HFFc6 (cell line): ENCODE results near the gene FPR1. TPM values are rescaled to one million over a fixed set of nuclear protein-coding genes. Genes with fewer than 3 reads are reported as not detected.

Experiments
- DNase-seq: peaks from one replicate; pipeline ENCODE4 v3.0.0-alpha.2; 2018
- H3K27ac Mint-ChIP-seq: 2 replicates; pipeline ENCODE4 v1.8.0; 2020; ENCODE audit warnings: mild to moderate bottlenecking, mixed read lengths
- H3K27me3 Mint-ChIP-seq: 2 replicates; pipeline ENCODE4 v1.8.0; 2021; ENCODE audit warnings: mild to moderate bottlenecking, moderate library complexity, mixed read lengths; ENCODE audit not compliant: insufficient read depth
- H3K36me3 Mint-ChIP-seq: 2 replicates; pipeline ENCODE4 v1.8.0; 2021; ENCODE audit warnings: low read depth, mixed read lengths
- H3K4me1 Mint-ChIP-seq: 2 replicates; pipeline ENCODE4 v1.8.0; 2020; ENCODE audit warnings: low read depth, mixed read lengths
- H3K4me3 Mint-ChIP-seq: 2 replicates; pipeline ENCODE4 v1.8.0; 2020; ENCODE audit warnings: mild to moderate bottlenecking, moderate library complexity, mixed read lengths
- H3K9me3 Mint-ChIP-seq: 2 replicates; pipeline ENCODE4 v1.8.0; 2020; ENCODE audit warnings: mild to moderate bottlenecking, mixed read lengths
- total RNA-seq, 6 experiments: library from RNA; stranded (reverse); fragmentation: NEBNext Ultra II Directional; extraction: Animal tissue kit (Norgen Biotek cat#: 25700); gene quantifications; 2 replicates in 1 of 6; 3 replicates in 5 of 6; pipeline ENCODE4 v1.2.3, GENCODE V29; 2021
- TF ChIP-seq, protein P1 (sequence below): fragments of 200-600 bp; sonication (generic); IDR thresholded peaks from 2 replicates; pipeline ENCODE4 v1.5.0; 2021; ENCODE audit warnings: antibody characterized with exemption, mild to moderate bottlenecking

FPR1 gene
- total RNA-seq, 6 experiments from 2014 or later, result 0.26 to 0.53 (median 0.34) TPM; not detected in 1

DNA sequence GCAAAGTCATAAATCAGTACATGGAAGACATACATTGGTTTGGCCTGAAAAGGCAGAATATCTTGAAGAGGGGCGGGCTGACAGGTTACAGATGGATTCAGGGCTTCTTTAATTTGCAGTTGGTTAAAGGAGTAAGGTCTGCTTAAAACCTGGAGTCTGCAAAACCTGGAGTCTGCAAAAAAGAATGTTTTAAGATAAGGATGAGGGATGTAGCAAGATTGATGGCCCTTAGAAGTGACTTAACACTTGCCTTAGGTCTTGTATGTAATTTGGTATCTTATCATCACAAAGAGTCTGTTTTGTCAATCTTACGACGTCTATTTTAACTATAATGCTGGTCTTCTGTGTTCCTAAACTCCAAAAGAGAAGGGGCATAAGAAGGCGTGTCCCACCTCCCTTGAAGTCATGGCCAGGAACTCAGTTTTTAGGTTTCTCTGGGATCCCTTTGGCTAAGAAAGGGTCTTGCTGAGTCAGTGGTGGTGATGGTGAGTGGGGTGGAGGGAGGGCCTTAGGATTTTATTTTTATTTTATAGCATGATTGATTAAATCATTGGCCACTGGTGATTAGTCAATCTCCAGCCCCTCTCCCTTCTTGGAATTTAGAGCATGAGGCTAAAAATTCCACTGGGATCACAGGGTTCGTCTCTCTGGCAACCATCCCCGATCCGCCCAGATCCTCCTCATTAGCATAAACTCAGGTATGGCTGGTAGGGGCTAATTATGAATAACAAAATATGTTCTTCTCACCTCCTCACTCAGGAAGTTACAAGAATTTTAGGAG lies 17.7 kb downstream of the FPR1 start:
- no peak overlapping the region for H3K27ac Mint-ChIP-seq
- H3K4me1 Mint-ChIP-seq, result peaks cover 20% of the 10 kb centered on the region; the same call in 1 of the 2 replicates
- TF ChIP-seq, protein P1, sequence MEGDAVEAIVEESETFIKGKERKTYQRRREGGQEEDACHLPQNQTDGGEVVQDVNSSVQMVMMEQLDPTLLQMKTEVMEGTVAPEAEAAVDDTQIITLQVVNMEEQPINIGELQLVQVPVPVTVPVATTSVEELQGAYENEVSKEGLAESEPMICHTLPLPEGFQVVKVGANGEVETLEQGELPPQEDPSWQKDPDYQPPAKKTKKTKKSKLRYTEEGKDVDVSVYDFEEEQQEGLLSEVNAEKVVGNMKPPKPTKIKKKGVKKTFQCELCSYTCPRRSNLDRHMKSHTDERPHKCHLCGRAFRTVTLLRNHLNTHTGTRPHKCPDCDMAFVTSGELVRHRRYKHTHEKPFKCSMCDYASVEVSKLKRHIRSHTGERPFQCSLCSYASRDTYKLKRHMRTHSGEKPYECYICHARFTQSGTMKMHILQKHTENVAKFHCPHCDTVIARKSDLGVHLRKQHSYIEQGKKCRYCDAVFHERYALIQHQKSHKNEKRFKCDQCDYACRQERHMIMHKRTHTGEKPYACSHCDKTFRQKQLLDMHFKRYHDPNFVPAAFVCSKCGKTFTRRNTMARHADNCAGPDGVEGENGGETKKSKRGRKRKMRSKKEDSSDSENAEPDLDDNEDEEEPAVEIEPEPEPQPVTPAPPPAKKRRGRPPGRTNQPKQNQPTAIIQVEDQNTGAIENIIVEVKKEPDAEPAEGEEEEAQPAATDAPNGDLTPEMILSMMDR, result no peak
- H3K27me3 Mint-ChIP-seq, result peaks cover 20% of the 10 kb centered on the region
- H3K9me3 Mint-ChIP-seq, result peaks cover 5% of the 10 kb centered on the region
- no peak overlapping the region for H3K4me3 Mint-ChIP-seq
- no peaks in the 10 kb centered on the region; the same call in 1 of the 2 replicates for H3K36me3 Mint-ChIP-seq
- no peak for DNase-seq

DNA sequence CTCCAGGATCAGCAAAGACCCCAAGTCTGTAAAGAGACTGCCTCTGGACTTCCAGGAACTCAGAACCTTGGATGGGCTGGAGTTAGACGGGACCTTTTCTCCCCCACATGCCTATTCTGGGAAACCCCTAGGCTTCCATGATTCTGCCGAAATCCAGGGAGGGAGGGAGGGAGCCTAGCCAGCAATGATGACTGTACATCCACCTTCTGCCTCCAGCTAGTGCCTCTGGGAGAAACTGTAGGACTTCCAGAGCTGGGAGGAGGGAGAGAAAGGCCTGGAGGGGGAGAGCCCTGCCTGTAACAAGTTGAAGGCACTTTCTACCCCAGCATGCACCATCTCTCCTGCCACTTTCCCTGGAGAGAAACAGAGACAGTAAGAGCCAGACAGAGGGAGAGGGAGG lies 21.9 kb downstream of the FPR1 start:
- Mint-ChIP-seq H3K4me3 (no peak overlapping the region), H3K4me1 (peaks cover 23% of the 10 kb centered on the region), H3K27ac (no peak overlapping the region), H3K36me3 (no peaks in the 10 kb centered on the region; the same call in 1 of the 2 replicates), H3K27me3 (peaks cover 26% of the 10 kb centered on the region), H3K9me3 (peaks cover 5% of the 10 kb centered on the region)
- no peak for DNase-seq
- TF ChIP-seq, protein P1, result no peak

DNA sequence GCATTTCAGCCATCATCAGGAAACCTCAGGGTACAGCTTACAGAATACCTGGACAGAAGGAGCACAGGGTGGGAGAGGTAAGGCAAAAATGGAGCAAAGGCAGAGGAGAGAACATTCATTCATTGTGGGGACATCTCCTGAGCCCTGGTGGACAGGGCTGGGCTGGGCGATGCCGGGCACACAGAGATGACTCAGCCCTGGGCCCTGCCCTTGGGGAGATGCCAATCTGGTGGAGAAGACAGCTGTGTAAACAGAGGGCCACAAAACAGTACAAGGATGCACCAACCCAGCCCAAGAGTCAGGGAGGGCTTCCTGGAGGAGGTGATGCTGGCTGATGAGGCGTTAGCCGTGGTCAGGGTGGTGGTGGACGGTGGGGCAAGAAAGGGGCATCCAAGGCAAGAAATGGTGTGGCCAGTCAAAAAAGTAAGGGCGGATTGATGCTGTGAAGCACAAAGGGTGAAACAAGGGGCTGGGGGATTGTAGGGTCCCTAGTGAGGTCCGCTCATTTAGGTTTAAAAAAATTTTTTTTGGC lies 24.3 kb downstream of the FPR1 start:
- no peak overlapping the region for H3K27ac Mint-ChIP-seq
- peaks cover 31% of the 10 kb centered on the region for H3K4me1 Mint-ChIP-seq
- no peak overlapping the region for H3K4me3 Mint-ChIP-seq
- peaks cover 5% of the 10 kb centered on the region for H3K9me3 Mint-ChIP-seq
- H3K27me3 Mint-ChIP-seq, result peaks cover 36% of the 10 kb centered on the region
- DNase-seq, result peak; percentile 24
- H3K36me3 Mint-ChIP-seq, result no peaks in the 10 kb centered on the region; the same call in 1 of the 2 replicates
- TF ChIP-seq, protein P1, result no peak

DNA sequence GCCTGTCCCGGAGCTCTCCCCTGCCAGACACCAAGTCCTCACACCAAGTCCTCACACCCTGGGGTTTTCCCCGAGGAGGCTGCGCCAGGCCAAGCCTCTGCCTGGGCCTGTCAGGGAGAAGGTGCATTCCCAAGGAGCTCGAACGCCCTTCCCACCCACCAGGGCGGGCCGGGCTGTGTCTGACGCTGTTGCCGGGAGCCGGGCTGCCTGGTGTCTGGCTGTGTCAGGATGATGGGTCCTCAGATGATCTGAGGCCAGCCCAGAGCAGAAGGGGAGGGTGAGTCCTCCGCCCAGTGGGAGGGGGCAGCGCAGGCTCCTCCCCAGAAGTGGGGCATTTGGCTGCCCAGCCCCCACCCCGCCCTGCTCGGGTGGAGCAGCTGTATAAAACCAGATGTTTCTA lies 25.6 kb downstream of the FPR1 start:
- Mint-ChIP-seq H3K4me1 (peaks cover 31% of the 10 kb centered on the region), H3K36me3 (no peaks in the 10 kb centered on the region), H3K27ac (peak overlapping the region; percentile 15; the same call in 1 of the 2 replicates), H3K4me3 (peak overlapping the region; percentile 18; the same call in 1 of the 2 replicates), H3K27me3 (peaks cover 33% of the 10 kb centered on the region), H3K9me3 (peaks cover 5% of the 10 kb centered on the region)
- peak; percentile 36 for DNase-seq
- TF ChIP-seq, protein P1, result no peak

DNA sequence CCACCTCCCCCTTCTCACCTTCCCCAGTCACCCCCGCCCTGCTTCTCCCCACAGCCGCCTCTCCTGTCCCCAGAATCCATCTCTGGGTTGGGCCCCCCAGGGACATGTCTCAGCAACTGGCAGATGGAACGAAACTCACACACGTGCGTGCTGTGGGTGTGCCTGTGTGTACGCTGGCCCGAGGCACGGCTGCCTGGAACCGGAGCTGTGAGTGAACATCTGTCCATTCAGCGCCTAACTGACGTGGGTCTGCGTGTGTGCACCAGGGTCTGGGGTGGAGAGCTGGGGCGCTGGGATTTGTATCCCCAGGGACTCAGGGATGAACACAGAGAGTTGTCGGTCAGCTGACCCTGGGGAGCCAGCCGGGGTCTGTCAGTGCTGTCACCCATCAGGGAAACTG lies 27.1 kb downstream of the FPR1 start:
- TF ChIP-seq, protein P1, result no peak
- no peak for DNase-seq
- no peak overlapping the region; the same call in 1 of the 2 replicates for H3K4me3 Mint-ChIP-seq
- peaks cover 31% of the 10 kb centered on the region for H3K4me1 Mint-ChIP-seq
- peaks cover 44% of the 10 kb centered on the region for H3K27me3 Mint-ChIP-seq
- H3K36me3 Mint-ChIP-seq, result no peaks in the 10 kb centered on the region
- no peaks in the 10 kb centered on the region; the same call in 1 of the 2 replicates for H3K9me3 Mint-ChIP-seq
- H3K27ac Mint-ChIP-seq, result no peak overlapping the region
